ENCODE results near the gene SCNM1. TPM values are rescaled to one million over a fixed set of nuclear protein-coding genes. Genes with fewer than 3 reads are reported as not detected.

The SCNM1 gene
- total RNA-seq, 6 experiments from 2014 or later = 7.5 to 13.2 (median 8.5) TPM

GRCh38 chr1:151167116-151167515 is 1.2 kb downstream of the SCNM1 start:
- Histone ChIP-seq H3K4me3 (peak overlapping the region in 1 of 3 donors; percentile 51), H3K9me3 (no peaks in the 10 kb centered on the region), H3K27me3 (no peaks in the 10 kb centered on the region), H3K27ac (no peak overlapping the region), H3K4me1 (peaks cover 0 to 15% (median 7%) of the 10 kb centered on the region in 4 donors), H3K36me3 (peaks cover 0 to 15% (median 4%) of the 10 kb centered on the region in 4 donors)
- TF ChIP-seq POLR2A (IDR thresholded peaks at IDR 0.05) (no peak), CTCF (IDR thresholded peaks at IDR 0.05) (no peak)
- intact Hi-C loops (cut with DNase I) = no loop called here
- ATAC-seq = no peak
- no peak for DNase-seq
- WGBS (ENCODE audit: insufficient coverage, low coverage, low lambda C conversion rate, missing lambda C conversion rate) = 96% methylated on average over 4 of the region's 6 CpGs

DNA sequence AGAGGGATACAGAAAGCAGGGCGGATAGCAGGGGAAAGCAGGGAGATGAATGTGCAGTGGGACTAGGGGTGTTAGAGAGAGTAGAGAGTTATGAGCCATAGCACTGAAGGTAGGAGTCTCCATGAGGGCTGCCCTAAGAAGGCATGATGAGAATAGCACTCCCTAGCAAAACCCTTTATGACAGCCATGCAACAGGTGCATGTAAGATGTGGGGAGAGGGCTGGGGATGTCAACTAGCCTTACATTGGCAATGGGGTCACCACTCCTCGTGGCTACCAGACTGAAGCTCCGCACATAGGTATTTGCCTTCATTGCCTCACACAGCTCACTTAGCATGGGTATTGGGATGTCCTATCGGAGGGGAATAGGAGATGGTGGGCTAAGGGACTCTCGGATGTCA is 5.2 kb downstream of the SCNM1 start:
- no peak for TF ChIP-seq POLR2A (IDR thresholded peaks at IDR 0.05)
- H3K9me3 ChIP-seq = no peaks in the 10 kb centered on the region
- ATAC-seq = no peak
- 83% methylated on average over 1 of the region's 5 CpGs for WGBS (ENCODE audit: insufficient coverage, low coverage, low lambda C conversion rate, missing lambda C conversion rate)
- H3K4me3 ChIP-seq = no peak overlapping the region
- no peak for DNase-seq
- H3K27ac ChIP-seq = no peak overlapping the region
- intact Hi-C loops (cut with DNase I) = no loop called here
- H3K4me1 ChIP-seq = peaks cover 0 to 7% (median 3%) of the 10 kb centered on the region in 4 donors
- peaks cover 0 to 24% (median 5%) of the 10 kb centered on the region in 4 donors for H3K36me3 ChIP-seq
- no peaks in the 10 kb centered on the region for H3K27me3 ChIP-seq

GRCh38 chr1:151175041-151175741 is 9.2 kb downstream of the SCNM1 start:
- H3K27me3 ChIP-seq = no peaks in the 10 kb centered on the region
- no peak overlapping the region for H3K4me3 ChIP-seq
- DNase-seq = no peak
- intact Hi-C loops (cut with DNase I) = no loop called here
- no peak for ATAC-seq
- TF ChIP-seq CTCF (IDR thresholded peaks at IDR 0.05) (no peak), POLR2A (IDR thresholded peaks at IDR 0.05) (no peak)
- H3K27ac ChIP-seq = no peak overlapping the region
- WGBS (ENCODE audit: insufficient coverage, low coverage, low lambda C conversion rate, missing lambda C conversion rate) = 67% methylated on average over 5 of the region's 6 CpGs
- H3K36me3 ChIP-seq = peaks cover 0 to 49% (median 14%) of the 10 kb centered on the region in 4 donors
- H3K4me1 ChIP-seq = no peaks in the 10 kb centered on the region
- H3K9me3 ChIP-seq = no peaks in the 10 kb centered on the region

DNA sequence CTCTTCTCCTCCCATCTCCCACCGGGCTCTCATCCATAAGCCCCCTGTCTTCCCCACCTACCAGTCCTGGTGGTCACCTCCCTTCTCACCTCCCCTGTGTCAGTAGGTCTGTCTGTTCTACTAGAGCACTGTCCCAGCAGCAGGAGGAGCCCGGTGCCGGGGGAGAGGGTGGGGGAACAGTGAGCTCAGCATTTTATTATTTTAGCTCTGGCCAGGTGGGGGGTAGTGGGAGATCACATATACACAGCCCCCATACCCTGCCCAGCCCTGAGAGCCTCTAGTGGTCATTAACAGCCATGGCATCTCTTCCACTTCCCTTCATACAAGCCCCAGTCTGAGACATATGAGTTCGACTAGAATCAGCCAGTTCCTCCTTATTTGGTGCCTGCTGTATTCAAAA is 9.9 kb downstream of the SCNM1 start, which contains the start of gene TMOD4:
Gene TMOD4 (minus strand): TSS at position 119 of the 400 bp plus-strand sequence. CDS start 1,106 bp downstream, outside the sequence.
- no peaks in the 10 kb centered on the region for H3K4me1 ChIP-seq
- WGBS (ENCODE audit: insufficient coverage, low coverage, low lambda C conversion rate, missing lambda C conversion rate) = 58% methylated on average over 3 of the region's 4 CpGs
- DNase-seq = no peak
- H3K27ac ChIP-seq = no peak within 1 kb of the TSS
- ATAC-seq = peak; percentile 64 to 70 (median 66)
- no peaks in the 10 kb centered on the region for H3K27me3 ChIP-seq
- H3K36me3 ChIP-seq = peaks cover 0 to 56% (median 14%) of the 10 kb centered on the region in 4 donors
- H3K9me3 ChIP-seq = no peaks in the 10 kb centered on the region
- no peak within 1 kb of the TSS for H3K4me3 ChIP-seq
- intact Hi-C loops (cut with DNase I) = no loop called here
- peak; percentile 25 to 41 (median 34) for TF ChIP-seq CTCF (IDR thresholded peaks at IDR 0.05)
- TF ChIP-seq POLR2A (IDR thresholded peaks at IDR 0.05) = no peak

- Histone ChIP-seq H3K9me3 (no peaks in the 10 kb centered on the region), H3K27me3 (no peaks in the 10 kb centered on the region), H3K4me1 (no peaks in the 10 kb centered on the region), H3K4me3 (no peak overlapping the region), H3K27ac (no peak overlapping the region), H3K36me3 (peaks cover 0 to 62% (median 15%) of the 10 kb centered on the region in 4 donors)
- 91% methylated on average over 9 of the region's 17 CpGs for WGBS (ENCODE audit: insufficient coverage, low coverage, low lambda C conversion rate, missing lambda C conversion rate)
- ATAC-seq (no peak), DNase-seq (no peak)
- no peak for TF ChIP-seq POLR2A (IDR thresholded peaks at IDR 0.05)
- TF ChIP-seq CTCF (IDR thresholded peaks at IDR 0.05) = no peak
- intact Hi-C loops (cut with DNase I) = no loop called here
Measured at GRCh38 chr1:151176514-151177045, 10.6 kb downstream of the SCNM1 start.

All from right lobe of liver (tissue), 6 donors.